NCI-H1417 (cell line): ENCODE results near the gene GRAMD1A.

ENCODE experiments used
- DNase-seq, 3 experiments: peaks; one replicate each; lab custom pipeline; 2025; lab: John Stamatoyannopoulos, UW

Gene GRAMD1A

GRCh38 chr19:35074426-35075201 lies 74.5 kb downstream of the GRAMD1A start:
- DNase-seq = no peak

GRCh38 chr19:35075202-35076025 lies 75.3 kb downstream of the GRAMD1A start:
- DNase-seq = no peak

GRCh38 chr19:35076026-35076370 lies 75.9 kb downstream of the GRAMD1A start:
- DNase-seq = no peak
